Measurements from ENCODE around the gene MAP4K3. TPM values are rescaled to one million over a fixed set of nuclear protein-coding genes. Genes with fewer than 3 reads are reported as not detected.
A peak's percentile ranks its signal among the peaks of the same experiment; 100 is the strongest.

The MAP4K3 gene
- total RNA-seq, 4 donors from 2014 or later: 23.0 to 52.1 (median 31.8) TPM

DNA sequence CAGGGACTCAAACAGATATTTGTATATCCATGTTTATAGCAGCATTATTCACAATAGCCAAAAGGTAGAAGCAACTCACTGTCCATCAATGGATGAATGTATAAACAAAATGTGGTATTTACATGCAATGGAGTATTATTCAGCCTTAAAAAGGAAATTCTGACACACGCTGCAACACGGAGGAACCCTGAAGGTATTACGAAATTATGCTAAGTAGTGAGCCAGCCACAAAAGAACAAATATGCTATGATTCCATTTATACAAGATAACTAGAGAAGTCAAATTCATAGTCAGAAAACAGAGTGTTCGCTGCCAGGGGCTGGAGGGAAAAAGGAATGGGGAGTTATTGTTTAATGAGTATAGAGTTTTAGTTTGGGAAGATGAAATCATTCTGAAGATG lies 132.4 kb downstream of the MAP4K3 start:
- no peaks in the 10 kb centered on the region for H3K27me3 ChIP-seq
- H3K27ac ChIP-seq: no peak overlapping the region
- DNase-seq: no peak
- no peaks in the 10 kb centered on the region for H3K4me1 ChIP-seq
- no peak overlapping the region for H3K4me3 ChIP-seq
- in situ Hi-C loops (cut with MboI; ENCODE audit: low sequenced_read_pairs in 4 of 4): no loop called here
- H3K9me3 ChIP-seq: no peaks in the 10 kb centered on the region
- TF ChIP-seq POLR2A (IDR thresholded peaks at IDR 0.05): no peak
- ATAC-seq: no peak
- intact Hi-C loops (cut with DNase I; ENCODE audit: low total_unique reads): no loop called here
- H3K36me3 ChIP-seq: no peaks in the 10 kb centered on the region

GRCh38 chr2:39304200-39304599 lies 132.9 kb downstream of the MAP4K3 start:
- DNase-seq: no peak
- Histone ChIP-seq H3K9me3 (no peaks in the 10 kb centered on the region), H3K4me3 (no peak overlapping the region), H3K4me1 (no peaks in the 10 kb centered on the region), H3K27me3 (no peaks in the 10 kb centered on the region), H3K36me3 (no peaks in the 10 kb centered on the region), H3K27ac (no peak overlapping the region)
- in situ Hi-C loops (cut with MboI; ENCODE audit: low sequenced_read_pairs in 4 of 4) (no loop called here), intact Hi-C loops (cut with DNase I; ENCODE audit: low total_unique reads) (no loop called here)
- ATAC-seq: no peak
- no peak for TF ChIP-seq POLR2A (IDR thresholded peaks at IDR 0.05)
- TF ChIP-seq, protein P1, sequence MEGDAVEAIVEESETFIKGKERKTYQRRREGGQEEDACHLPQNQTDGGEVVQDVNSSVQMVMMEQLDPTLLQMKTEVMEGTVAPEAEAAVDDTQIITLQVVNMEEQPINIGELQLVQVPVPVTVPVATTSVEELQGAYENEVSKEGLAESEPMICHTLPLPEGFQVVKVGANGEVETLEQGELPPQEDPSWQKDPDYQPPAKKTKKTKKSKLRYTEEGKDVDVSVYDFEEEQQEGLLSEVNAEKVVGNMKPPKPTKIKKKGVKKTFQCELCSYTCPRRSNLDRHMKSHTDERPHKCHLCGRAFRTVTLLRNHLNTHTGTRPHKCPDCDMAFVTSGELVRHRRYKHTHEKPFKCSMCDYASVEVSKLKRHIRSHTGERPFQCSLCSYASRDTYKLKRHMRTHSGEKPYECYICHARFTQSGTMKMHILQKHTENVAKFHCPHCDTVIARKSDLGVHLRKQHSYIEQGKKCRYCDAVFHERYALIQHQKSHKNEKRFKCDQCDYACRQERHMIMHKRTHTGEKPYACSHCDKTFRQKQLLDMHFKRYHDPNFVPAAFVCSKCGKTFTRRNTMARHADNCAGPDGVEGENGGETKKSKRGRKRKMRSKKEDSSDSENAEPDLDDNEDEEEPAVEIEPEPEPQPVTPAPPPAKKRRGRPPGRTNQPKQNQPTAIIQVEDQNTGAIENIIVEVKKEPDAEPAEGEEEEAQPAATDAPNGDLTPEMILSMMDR (IDR thresholded peaks at IDR 0.05 in 4 of 5, conservative IDR thresholded peaks at IDR 0.05 in 1 of 5): no peak

- ATAC-seq (no peak), DNase-seq (no peak)
- Histone ChIP-seq H3K36me3 (peaks cover 0 to 10% of the 10 kb centered on the region in 2 donors), H3K4me3 (no peak overlapping the region), H3K9me3 (no peaks in the 10 kb centered on the region), H3K27ac (no peak overlapping the region), H3K27me3 (no peaks in the 10 kb centered on the region), H3K4me1 (no peaks in the 10 kb centered on the region)
- intact Hi-C loops (cut with DNase I; ENCODE audit: low total_unique reads) (no loop called here), in situ Hi-C loops (cut with MboI; ENCODE audit: low sequenced_read_pairs in 4 of 4) (no loop called here)
- TF ChIP-seq, protein P1 (IDR thresholded peaks at IDR 0.05 in 4 of 5, conservative IDR thresholded peaks at IDR 0.05 in 1 of 5): no peak
- no peak for TF ChIP-seq POLR2A (IDR thresholded peaks at IDR 0.05)
Observed at GRCh38 chr2:39301352-39301751, 135.7 kb downstream of the MAP4K3 start.

DNA sequence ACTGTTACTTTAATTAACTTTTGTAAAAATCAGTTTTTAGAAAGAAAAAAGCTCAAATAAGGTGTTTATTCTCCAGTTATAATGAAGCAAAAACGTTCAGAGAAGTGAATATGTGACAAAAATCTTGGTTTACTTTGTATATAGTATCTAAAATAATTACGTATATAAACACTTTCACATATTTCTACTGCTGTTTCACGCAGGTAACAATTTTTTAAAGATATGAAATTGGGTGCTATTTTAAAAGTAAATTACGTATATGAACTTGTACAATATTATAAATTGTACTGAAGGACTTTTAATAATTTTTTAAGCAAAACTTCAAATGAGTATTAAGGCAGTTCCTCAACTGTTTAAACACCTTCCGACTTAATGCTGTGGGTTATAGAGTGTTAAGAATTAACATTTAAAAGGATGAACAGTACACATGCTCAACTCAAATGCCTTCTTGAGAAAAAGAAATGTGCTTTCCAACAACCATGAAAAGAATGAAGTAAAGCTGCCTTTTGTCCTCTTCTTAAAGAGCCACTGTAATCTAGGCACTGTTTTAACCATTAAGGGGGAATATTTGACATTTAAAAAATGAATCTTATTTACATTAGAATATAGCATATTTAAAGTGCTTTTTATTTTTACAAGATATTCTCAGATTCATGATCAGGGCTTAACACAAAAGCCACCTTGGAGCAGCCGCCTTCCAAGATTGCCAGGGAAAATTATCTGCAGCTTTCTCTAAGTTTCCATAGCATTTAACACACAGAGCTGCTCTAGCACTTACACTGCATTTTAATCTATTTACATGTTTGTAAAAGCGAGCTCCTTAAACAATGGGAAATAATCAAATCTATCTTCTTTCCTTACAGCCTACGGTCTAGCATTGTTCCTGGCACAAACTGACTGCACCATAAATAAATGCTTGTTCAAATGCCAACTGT lies 136.8 kb downstream of the MAP4K3 start:
- peaks cover 0 to 14% of the 10 kb centered on the region in 2 donors for H3K36me3 ChIP-seq
- in situ Hi-C loops (cut with MboI; ENCODE audit: low sequenced_read_pairs in 4 of 4): no loop called here

DNA sequence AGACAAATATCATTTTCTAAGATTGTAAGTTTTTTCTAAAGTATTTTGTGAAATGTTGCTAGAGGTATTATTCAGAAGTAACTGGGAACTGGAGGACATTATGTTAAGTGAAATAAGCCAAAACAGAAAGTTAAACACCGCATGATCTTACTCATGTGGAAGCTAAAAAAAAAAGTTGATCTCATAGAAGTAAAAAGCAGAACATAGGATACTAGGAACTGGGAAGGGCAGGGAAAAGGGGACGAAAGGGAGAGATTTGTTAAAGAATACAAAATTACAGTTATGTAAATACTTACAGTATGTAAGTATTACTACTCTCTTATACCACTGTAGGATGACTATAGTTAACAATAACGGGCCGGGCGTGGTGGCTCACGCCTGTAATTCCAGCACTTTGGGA lies 146.7 kb downstream of the MAP4K3 start:
- H3K36me3 ChIP-seq: peaks cover 4 to 51% of the 10 kb centered on the region in 2 donors
- no peak overlapping the region for H3K4me3 ChIP-seq
- intact Hi-C loops (cut with DNase I; ENCODE audit: low total_unique reads): no loop called here
- peak in 1 of 2 donors; percentile 63 for ATAC-seq
- peak overlapping the region in 2 of 4 donors; percentile 44 to 45 for H3K27ac ChIP-seq
- H3K9me3 ChIP-seq: no peaks in the 10 kb centered on the region
- H3K27me3 ChIP-seq: no peaks in the 10 kb centered on the region
- H3K4me1 ChIP-seq: no peaks in the 10 kb centered on the region
- in situ Hi-C loops (cut with MboI; ENCODE audit: low sequenced_read_pairs in 4 of 4): no loop called here
- DNase-seq: no peak
- TF ChIP-seq POLR2A (IDR thresholded peaks at IDR 0.05): no peak
- TF ChIP-seq, protein P1 (IDR thresholded peaks at IDR 0.05 in 4 of 5, conservative IDR thresholded peaks at IDR 0.05 in 1 of 5): no peak

More for the DNA sequence above, 136.8 kb downstream of the MAP4K3 start:
- H3K27ac ChIP-seq: peak overlapping the region in 1 of 4 donors; percentile 23
- TF ChIP-seq POLR2A (IDR thresholded peaks at IDR 0.05): no peak
- TF ChIP-seq, protein P1 (IDR thresholded peaks at IDR 0.05 in 4 of 5, conservative IDR thresholded peaks at IDR 0.05 in 1 of 5): no peak
- no peak for ATAC-seq
- no peak overlapping the region for H3K4me3 ChIP-seq
- no peaks in the 10 kb centered on the region for H3K27me3 ChIP-seq
- no peaks in the 10 kb centered on the region for H3K9me3 ChIP-seq
- intact Hi-C loops (cut with DNase I; ENCODE audit: low total_unique reads): no loop called here
- H3K4me1 ChIP-seq: no peaks in the 10 kb centered on the region
- DNase-seq: no peak
